AG04450 (cell line): ENCODE measurements around the gene VPS13D. TPM values are rescaled to one million over a fixed set of nuclear protein-coding genes. Genes with fewer than 3 reads are reported as not detected.
"Not testable (repeated sequence)": the region's sequence is repeated elsewhere in the genome, so short reads cannot be mapped to it uniquely, and the experiment has no call there.

ENCODE experiments used
- CTCF ChIA-PET: fragments of 300-600, 350-600 bp; formaldehyde crosslinking; extraction: SDS; loops from one replicate; lab custom pipeline; 2022; ENCODE audit warnings: antibody characterized with exemption, inconsistent platforms; lab: Charles Lee
- POLR2A ChIA-PET: fragments of 350-600 bp; formaldehyde crosslinking; extraction: SDS; loops from one replicate; lab custom pipeline; 2021; ENCODE audit warnings: antibody characterized with exemption, inconsistent platforms; lab: Yijun Ruan, JAX
- DNase-seq: peaks from one replicate; pipeline ENCODE4 v3.0.0-alpha.2; 2011; ENCODE audit warnings: low read depth, low spot score
- H3K27ac ChIP-seq: one replicate; pipeline ENCODE4 v1.5.1; 2012; ENCODE audit warnings: low read depth, low read length, control low read depth
- H3K27me3 ChIP-seq: one replicate; pipeline ENCODE4 v1.6.0; 2012; ENCODE audit warnings: low read length; ENCODE audit not compliant: control insufficient read depth, insufficient read depth
- H3K4me3 ChIP-seq: 2 replicates; pipeline ENCODE4 v1.5.1; 2011; ENCODE audit warnings: mild to moderate bottlenecking, low read depth, low read length, control low read depth
- H3K9me3 ChIP-seq: 2 replicates; pipeline ENCODE4 v1.5.1; 2012; ENCODE audit warnings: low read length; ENCODE audit not compliant: control insufficient read depth, insufficient read depth
- polyA plus RNA-seq: library from polyadenylated mRNA; depleted of rRNA; stranded (reverse); fragments of >200 nt; gene quantifications from 2 replicates; pipeline ENCODE4 v1.2.3, GENCODE V29; 2011
- TF ChIP-seq, protein P1 (sequence below): IDR thresholded peaks from 2 replicates; pipeline ENCODE4 v1.5.1; 2011; ENCODE audit warnings: low read depth, low read length, control low read depth, inconsistent platforms

Gene VPS13D
- polyA plus RNA-seq, 1 experiment, result 18.3 TPM

GRCh38 chr1:12386130-12386529, 156.3 kb downstream of the VPS13D start:
- Histone ChIP-seq H3K27me3 (no peaks in the 10 kb centered on the region), H3K27ac (no peak overlapping the region), H3K4me3 (no peak overlapping the region), H3K9me3 (peaks cover 8% of the 10 kb centered on the region)
- ChIA-PET CTCF (interaction anchor here (1.3 to 1.4 kb wide), 2 partner anchors 10 to 234 kb away, joined by 5 to 7 read pairs; no protein-coding TSS in a partner anchor), POLR2A (interaction anchor here (0.5 kb wide), 1 partner anchor 150 kb away, joined by 8 read pairs; no protein-coding TSS in a partner anchor)
- no peak for DNase-seq
- TF ChIP-seq, protein P1, sequence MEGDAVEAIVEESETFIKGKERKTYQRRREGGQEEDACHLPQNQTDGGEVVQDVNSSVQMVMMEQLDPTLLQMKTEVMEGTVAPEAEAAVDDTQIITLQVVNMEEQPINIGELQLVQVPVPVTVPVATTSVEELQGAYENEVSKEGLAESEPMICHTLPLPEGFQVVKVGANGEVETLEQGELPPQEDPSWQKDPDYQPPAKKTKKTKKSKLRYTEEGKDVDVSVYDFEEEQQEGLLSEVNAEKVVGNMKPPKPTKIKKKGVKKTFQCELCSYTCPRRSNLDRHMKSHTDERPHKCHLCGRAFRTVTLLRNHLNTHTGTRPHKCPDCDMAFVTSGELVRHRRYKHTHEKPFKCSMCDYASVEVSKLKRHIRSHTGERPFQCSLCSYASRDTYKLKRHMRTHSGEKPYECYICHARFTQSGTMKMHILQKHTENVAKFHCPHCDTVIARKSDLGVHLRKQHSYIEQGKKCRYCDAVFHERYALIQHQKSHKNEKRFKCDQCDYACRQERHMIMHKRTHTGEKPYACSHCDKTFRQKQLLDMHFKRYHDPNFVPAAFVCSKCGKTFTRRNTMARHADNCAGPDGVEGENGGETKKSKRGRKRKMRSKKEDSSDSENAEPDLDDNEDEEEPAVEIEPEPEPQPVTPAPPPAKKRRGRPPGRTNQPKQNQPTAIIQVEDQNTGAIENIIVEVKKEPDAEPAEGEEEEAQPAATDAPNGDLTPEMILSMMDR, result no peak

DNA sequence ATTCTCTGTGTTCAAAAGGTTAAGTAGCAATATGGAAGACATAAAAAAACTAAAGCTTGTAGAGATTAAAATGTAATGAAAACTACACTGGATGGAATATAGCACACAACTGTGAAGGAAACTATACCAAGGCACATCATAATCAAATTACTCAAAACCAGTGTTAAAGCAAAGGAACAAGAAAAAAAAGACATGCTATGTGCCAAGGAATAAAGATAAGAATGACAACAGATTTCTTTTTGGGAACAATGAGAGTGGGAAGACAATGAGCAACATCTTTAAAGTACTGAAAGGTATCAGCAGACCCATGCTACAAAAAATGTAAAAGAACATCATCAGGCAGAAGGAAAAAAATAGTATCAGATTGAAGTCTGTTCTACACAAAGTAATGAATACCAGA, 157.8 kb downstream of the VPS13D start:
- DNase-seq, result no peak
- H3K4me3 ChIP-seq, result no peak overlapping the region
- TF ChIP-seq, protein P1, result no peak
- H3K9me3 ChIP-seq, result peaks cover 8% of the 10 kb centered on the region
- ChIA-PET POLR2A (no interaction called here), CTCF (interaction anchor here (1.0 to 1.3 kb wide), 2 partner anchors 8 to 271 kb away, joined by 4 to 7 read pairs; no protein-coding TSS in a partner anchor)
- H3K27me3 ChIP-seq, result no peaks in the 10 kb centered on the region
- H3K27ac ChIP-seq, result no peak overlapping the region

DNA sequence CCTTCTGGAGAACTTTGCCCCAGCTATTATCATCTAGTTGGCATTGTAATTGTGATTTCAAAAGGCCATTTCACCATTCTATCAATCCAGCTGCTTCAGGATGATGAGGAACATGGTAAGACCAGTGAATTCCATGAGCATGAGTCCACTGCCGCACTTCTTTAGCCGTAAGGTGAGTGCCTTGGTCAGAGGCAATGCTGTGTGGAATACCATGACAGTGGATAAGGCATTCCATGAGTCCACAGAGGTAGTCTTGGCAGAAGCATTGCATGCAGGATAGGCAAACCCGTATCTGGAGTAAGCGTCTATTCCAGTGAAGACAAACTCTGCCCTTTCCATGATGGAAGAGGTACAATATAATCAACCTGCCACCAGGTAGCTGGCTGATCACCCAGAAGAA, 160.5 kb downstream of the VPS13D start:
- H3K9me3 ChIP-seq, POLR2A ChIA-PET, H3K27ac ChIP-seq, DNase-seq, H3K4me3 ChIP-seq, CTCF ChIA-PET, H3K27me3 ChIP-seq: not testable (repeated sequence)

GRCh38 chr1:12397462-12398450, 167.9 kb downstream of the VPS13D start:
- no peak for DNase-seq
- Histone ChIP-seq H3K27ac (no peak overlapping the region), H3K4me3 (no peak overlapping the region), H3K27me3 (no peaks in the 10 kb centered on the region), H3K9me3 (no peaks in the 10 kb centered on the region)
- TF ChIP-seq, protein P1, result no peak
- ChIA-PET CTCF (no interaction called here), POLR2A (interaction anchor here (0.7 kb wide), 1 partner anchor 67 kb away, joined by 6 read pairs; no protein-coding TSS in a partner anchor)

- ChIA-PET POLR2A (interaction anchor here (0.7 kb wide), 1 partner anchor 66 kb away, joined by 6 read pairs; no protein-coding TSS in a partner anchor), CTCF (no interaction called here)
- TF ChIP-seq, protein P1, result no peak
- DNase-seq, result no peak
- Histone ChIP-seq H3K9me3 (no peaks in the 10 kb centered on the region), H3K4me3 (no peak overlapping the region), H3K27ac (no peak overlapping the region), H3K27me3 (no peaks in the 10 kb centered on the region)
These were observed 168.6 kb downstream of the VPS13D start for GRCh38 chr1:12398479-12398878.
